ENCODE results near the gene F8A1.
"Not testable (repeated sequence)": the region's sequence is repeated elsewhere in the genome, so short reads cannot be mapped to it uniquely, and the experiment has no call there.

The F8A1 gene

GRCh38 chrX:154918060-154918483, 31.9 kb downstream of the F8A1 start:
- H3K4me3 ChIP-seq = peak overlapping the region; percentile 43
- TF ChIP-seq, protein P1, sequence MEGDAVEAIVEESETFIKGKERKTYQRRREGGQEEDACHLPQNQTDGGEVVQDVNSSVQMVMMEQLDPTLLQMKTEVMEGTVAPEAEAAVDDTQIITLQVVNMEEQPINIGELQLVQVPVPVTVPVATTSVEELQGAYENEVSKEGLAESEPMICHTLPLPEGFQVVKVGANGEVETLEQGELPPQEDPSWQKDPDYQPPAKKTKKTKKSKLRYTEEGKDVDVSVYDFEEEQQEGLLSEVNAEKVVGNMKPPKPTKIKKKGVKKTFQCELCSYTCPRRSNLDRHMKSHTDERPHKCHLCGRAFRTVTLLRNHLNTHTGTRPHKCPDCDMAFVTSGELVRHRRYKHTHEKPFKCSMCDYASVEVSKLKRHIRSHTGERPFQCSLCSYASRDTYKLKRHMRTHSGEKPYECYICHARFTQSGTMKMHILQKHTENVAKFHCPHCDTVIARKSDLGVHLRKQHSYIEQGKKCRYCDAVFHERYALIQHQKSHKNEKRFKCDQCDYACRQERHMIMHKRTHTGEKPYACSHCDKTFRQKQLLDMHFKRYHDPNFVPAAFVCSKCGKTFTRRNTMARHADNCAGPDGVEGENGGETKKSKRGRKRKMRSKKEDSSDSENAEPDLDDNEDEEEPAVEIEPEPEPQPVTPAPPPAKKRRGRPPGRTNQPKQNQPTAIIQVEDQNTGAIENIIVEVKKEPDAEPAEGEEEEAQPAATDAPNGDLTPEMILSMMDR (IDR thresholded peaks at IDR 0.05) = no peak
- no peak overlapping the region for H3K27ac ChIP-seq
- DNase-seq (ENCODE audit: low spot score) = no peak

DNA sequence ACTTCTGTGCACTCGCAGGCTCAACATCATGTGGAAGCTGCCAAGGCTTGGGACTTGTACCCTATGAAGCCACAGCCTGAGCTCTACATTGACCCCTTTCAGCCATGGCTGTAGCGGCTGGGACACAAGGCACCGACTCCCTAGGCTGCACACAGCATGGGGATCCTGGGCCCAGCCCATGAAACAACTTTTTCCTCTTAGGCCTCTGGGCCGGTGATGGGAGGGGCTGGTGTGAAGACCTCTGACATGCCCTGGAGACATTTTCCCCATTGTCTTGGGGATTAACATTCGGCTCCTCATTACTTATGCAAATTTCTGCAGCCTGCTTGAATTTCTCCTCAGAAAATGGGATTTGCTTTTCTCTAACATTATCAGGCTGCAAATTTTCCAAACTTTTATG, 38.6 kb downstream of the F8A1 start:
- H3K4me3 ChIP-seq; H3K27ac ChIP-seq; DNase-seq (ENCODE audit: low spot score): not testable (repeated sequence)
